Psoas muscle (tissue), 8 donors: ENCODE results near the gene NDC80. TPM values are rescaled to one million over a fixed set of nuclear protein-coding genes. Genes with fewer than 3 reads are reported as not detected.
A peak's percentile ranks its signal among the peaks of the same experiment; 100 is the strongest.

ENCODE experiments used
- ATAC-seq, 4 donors: fragments of 200-7000 bp; cut with Tn5 transposase; one replicate each; pipeline ENCODE4 v1.9.1; 2020; ENCODE audit warnings: moderate library complexity in 3 of 4, mild to moderate bottlenecking in 2 of 4
- DNase-seq, 2 donors: peaks; one replicate each; pipeline ENCODE4 v3.0.0-alpha.2; 2020
- H3K27ac ChIP-seq: fragments of 200-600 bp; one replicate; pipeline ENCODE4 v1.8.0; 2022
- H3K27me3 ChIP-seq, 3 donors: fragments of 200-600 bp in 1 of 3; one replicate each; pipeline versions ENCODE4 v1.6.1 to v1.8.0; 2013 to 2022; ENCODE audit warnings: low read length in 2 of 3, mild to moderate bottlenecking in 2 of 3, moderate library complexity in 1 of 3; ENCODE audit not compliant: insufficient read depth in 3 of 3
- H3K36me3 ChIP-seq, 2 donors: fragments of 200-600 bp in 1 of 2; one replicate each; pipeline versions ENCODE4 v1.6.1 to v1.8.0; 2013 to 2022; ENCODE audit warnings: low read depth in 1 of 2, mild to moderate bottlenecking in 1 of 2, moderate library complexity in 1 of 2; ENCODE audit not compliant: insufficient read depth in 1 of 2
- H3K4me1 ChIP-seq: fragments of 200-600 bp; one replicate; pipeline ENCODE4 v1.8.0; 2022
- H3K4me3 ChIP-seq: fragments of 200-600 bp; one replicate; pipeline ENCODE4 v1.8.0; 2022; ENCODE audit warnings: mild to moderate bottlenecking
- H3K9me3 ChIP-seq: fragments of 200-600 bp; one replicate; pipeline ENCODE4 v1.8.0; 2022
- whole genome bisulfite sequencing, 3 donors: extraction: QIAGEN DNeasy Blood & Tissue Kit; methylation state at CpG; one replicate each; pipeline versions ENCODE4 v1.1.6 to v1.1.7; 2013; 5-methylcytosine and 5-hydroxymethylcytosine counted together
- intact Hi-C, 2 donors: fragments of 100-400 bp; cut with DNase I; formaldehyde crosslinking; loops; one replicate each; pipeline versions ENCODE4 v1.11.0 to v1.14.2; 2022
- polyA plus RNA-seq, 3 donors: library from polyadenylated mRNA; stranded (reverse); fragments of 200-250 nt; gene quantifications; one replicate each; pipeline ENCODE4 v1.2.3, GENCODE V29; 2013
- total RNA-seq, 4 donors: library from RNA; stranded (reverse); fragmentation: NEBNext Ultra II Directional in 2 of 4; extraction: Animal tissue kit (Norgen Biotek cat#: 25700) in 2 of 4; gene quantifications; one replicate each; pipeline versions ENCODE4 v1.2.1 to v1.2.4, GENCODE V29; 2021 to 2023
- TF ChIP-seq, protein P1 (sequence below): fragments of 200-600 bp; IDR thresholded peaks from one replicate; pipeline ENCODE4 v1.8.0; 2022; ENCODE audit warnings: antibody characterized with exemption
- donor health status: healthy with polysubstance abuse.
- donor health status: DM: no; HTN: no; CAD: no; lungs with moderate emphysema.
- donor health status: Bipolar disorder and iron deficiency.
- donor health status: healthy.
- donor health status: DM: yes; HTN: yes; CAD: no.
- donor health status: DM: no; HTN: no; CAD: no.
- donor health status: DM: no; HTN: no; CAD: no.
- donor health status: DM: yes; HTN: yes; CAD: no.

The NDC80 gene
- total and polyA plus RNA-seq, 7 donors: 0.12 to 0.42 (median 0.17) TPM; not detected in 2

DNA sequence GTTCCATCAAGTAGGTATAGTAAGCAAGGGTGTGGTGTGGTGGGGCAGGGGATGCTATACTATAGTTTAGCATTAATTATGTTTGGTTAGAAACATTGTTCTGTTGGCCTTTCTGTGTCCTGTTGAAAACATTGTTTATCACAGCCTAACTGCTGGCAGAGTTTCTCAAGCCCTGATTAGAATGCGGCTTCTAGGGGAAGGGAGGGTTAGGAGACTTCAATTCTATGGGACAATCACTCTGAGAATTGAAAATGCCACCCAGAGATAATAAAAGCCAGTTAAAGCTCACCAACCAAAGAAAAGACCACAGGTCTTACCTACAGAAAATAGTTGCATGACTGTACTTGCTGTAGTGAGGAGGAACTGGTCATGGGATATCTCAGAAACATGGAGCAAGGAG is 64.2 kb downstream of the NDC80 start:
- ATAC-seq: no peak
- no peaks in the 10 kb centered on the region for H3K9me3 ChIP-seq
- intact Hi-C loops: no loop called here

DNA sequence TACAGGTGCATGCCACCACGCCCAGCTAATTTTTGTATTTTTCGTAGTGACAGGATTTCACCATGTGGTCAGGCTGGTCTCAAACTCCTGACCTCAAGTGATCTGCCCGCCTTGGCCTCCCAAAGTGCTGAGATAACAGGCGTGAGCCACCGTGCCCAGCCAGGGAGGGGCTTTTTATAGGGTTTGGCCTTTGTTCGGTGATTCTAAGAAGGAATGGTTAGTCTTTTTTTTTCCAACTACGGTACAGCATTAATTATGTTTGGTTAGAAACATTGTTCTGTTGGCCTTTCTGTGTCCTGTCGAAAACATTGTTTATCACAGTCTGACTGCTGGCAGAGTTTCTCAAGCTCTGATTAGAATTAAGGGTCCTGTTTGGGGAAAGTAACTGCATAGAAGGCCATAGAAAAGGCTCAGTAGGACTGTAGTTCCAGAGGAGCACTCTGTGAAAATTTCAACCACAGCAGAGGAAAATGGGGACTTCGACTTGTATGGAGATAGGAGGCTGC is 64.8 kb downstream of the NDC80 start:
- DNase-seq: no peak
- Histone ChIP-seq H3K9me3 (no peaks in the 10 kb centered on the region), H3K27ac (peak overlapping the region; percentile 58), H3K27me3 (no peaks in the 10 kb centered on the region), H3K4me1 (no peaks in the 10 kb centered on the region), H3K4me3 (peak overlapping the region; percentile 22), H3K36me3 (no peaks in the 10 kb centered on the region)
- ATAC-seq: peak in 1 of 4 donors; percentile 19
- WGBS, 3 donors: 62 to 64% (median 63%) methylated on average over 9 of the region's 9 CpGs
- TF ChIP-seq, protein P1, sequence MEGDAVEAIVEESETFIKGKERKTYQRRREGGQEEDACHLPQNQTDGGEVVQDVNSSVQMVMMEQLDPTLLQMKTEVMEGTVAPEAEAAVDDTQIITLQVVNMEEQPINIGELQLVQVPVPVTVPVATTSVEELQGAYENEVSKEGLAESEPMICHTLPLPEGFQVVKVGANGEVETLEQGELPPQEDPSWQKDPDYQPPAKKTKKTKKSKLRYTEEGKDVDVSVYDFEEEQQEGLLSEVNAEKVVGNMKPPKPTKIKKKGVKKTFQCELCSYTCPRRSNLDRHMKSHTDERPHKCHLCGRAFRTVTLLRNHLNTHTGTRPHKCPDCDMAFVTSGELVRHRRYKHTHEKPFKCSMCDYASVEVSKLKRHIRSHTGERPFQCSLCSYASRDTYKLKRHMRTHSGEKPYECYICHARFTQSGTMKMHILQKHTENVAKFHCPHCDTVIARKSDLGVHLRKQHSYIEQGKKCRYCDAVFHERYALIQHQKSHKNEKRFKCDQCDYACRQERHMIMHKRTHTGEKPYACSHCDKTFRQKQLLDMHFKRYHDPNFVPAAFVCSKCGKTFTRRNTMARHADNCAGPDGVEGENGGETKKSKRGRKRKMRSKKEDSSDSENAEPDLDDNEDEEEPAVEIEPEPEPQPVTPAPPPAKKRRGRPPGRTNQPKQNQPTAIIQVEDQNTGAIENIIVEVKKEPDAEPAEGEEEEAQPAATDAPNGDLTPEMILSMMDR: no peak
- intact Hi-C loops: no loop called here

More for the DNA sequence above, 64.2 kb downstream of the NDC80 start:
- H3K4me1 ChIP-seq: no peaks in the 10 kb centered on the region
- no peaks in the 10 kb centered on the region for H3K36me3 ChIP-seq
- no peak for DNase-seq
- no peak overlapping the region for H3K4me3 ChIP-seq
- TF ChIP-seq, protein P1: no peak
- no peaks in the 10 kb centered on the region for H3K27me3 ChIP-seq
- peak overlapping the region; percentile 58 for H3K27ac ChIP-seq
- WGBS, 3 donors: 58 to 80% (median 72%) methylated on average over 1 of the region's 1 CpG

DNA sequence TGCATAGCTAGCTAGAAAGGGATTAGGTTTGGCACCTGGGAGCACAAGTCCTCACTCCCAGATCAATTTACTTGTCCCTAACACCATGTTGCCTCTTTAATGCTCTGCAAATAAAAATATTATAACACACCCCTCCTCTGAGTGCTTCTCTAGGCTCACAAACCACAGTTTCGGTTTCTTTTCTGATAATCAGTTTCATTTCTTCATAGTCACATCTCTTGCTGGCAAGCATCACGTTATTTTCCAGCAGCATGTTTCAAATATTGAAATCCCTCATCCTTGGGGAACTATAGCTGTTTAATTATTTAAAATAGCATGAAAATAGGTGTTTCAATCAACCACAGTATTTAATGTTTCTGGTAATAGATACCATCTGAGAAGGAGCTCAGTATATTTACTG is 70.3 kb downstream of the NDC80 start:
- 4 to 15% (median 10%) methylated on average over 2 of the region's 2 CpGs for WGBS, 3 donors
- no peaks in the 10 kb centered on the region for H3K9me3 ChIP-seq
- ATAC-seq: peak in 1 of 4 donors; percentile 50
- TF ChIP-seq, protein P1: no peak
- no peaks in the 10 kb centered on the region for H3K4me1 ChIP-seq
- intact Hi-C loops: no loop called here
- H3K4me3 ChIP-seq: peak overlapping the region; percentile 27
- no peak overlapping the region for H3K27ac ChIP-seq
- DNase-seq: no peak
- no peaks in the 10 kb centered on the region for H3K27me3 ChIP-seq
- H3K36me3 ChIP-seq: no peaks in the 10 kb centered on the region

DNA sequence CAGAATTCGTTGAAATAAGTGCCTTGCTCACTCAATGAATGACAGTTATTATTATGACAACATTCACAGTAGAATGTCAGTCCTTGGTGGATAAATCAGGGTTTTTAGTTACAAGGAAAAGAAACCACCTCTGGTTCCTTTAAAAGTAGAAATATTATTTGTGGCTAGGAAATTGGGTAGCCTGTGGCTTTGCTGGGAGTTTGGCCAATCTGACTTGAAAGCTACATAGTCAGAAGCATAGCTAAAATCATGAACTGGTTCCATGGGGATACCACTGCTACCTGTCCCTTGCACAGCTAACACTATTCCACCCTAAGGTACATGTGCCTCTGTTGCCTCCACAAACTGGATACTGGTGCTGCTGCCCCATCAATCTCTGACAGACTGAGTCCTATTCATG is 71.4 kb downstream of the NDC80 start:
- DNase-seq: no peak
- Histone ChIP-seq H3K27me3 (no peaks in the 10 kb centered on the region), H3K4me1 (no peaks in the 10 kb centered on the region), H3K9me3 (no peaks in the 10 kb centered on the region), H3K27ac (no peak overlapping the region), H3K4me3 (no peak overlapping the region), H3K36me3 (no peaks in the 10 kb centered on the region)
- WGBS, 3 donors: 71 to 84% (median 78%) methylated on average over 1 of the region's 1 CpG
- intact Hi-C loops: no loop called here
- TF ChIP-seq, protein P1: no peak
- ATAC-seq: no peak

DNA sequence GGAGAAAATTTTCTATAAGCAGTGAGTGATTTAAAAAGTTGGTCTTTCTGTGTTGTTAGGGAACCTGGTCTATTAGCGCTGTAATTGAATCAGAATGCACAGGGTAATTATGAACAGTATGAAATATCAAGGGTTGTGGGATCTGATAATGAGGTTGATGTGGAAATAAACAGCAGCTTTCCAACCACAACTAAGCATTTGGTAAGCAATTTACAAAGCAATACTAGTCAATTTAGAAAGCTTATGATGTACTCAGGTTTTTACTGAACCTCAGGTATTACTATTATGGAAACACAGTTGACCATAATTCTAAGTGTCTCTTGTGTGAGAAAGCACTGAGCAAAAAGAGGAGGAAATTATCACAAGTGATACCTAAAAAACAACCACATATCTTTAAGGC is 73.2 kb downstream of the NDC80 start:
- intact Hi-C loops: no loop called here
- WGBS, 3 donors: 95 to 96% (median 95%) methylated on average over 1 of the region's 1 CpG
- Histone ChIP-seq H3K4me3 (no peak overlapping the region), H3K9me3 (no peaks in the 10 kb centered on the region), H3K27me3 (no peaks in the 10 kb centered on the region), H3K4me1 (no peaks in the 10 kb centered on the region), H3K27ac (no peak overlapping the region), H3K36me3 (no peaks in the 10 kb centered on the region)
- no peak for ATAC-seq
- DNase-seq: no peak
- TF ChIP-seq, protein P1: no peak
